Forelimb muscle (tissue), 1 donor: ENCODE results near the gene YWHAQ. TPM values are rescaled to one million over a fixed set of nuclear protein-coding genes. Genes with fewer than 3 reads are reported as not detected.

ENCODE experiments used
- DNase-seq: peaks from one replicate; pipeline ENCODE4 v3.0.0-alpha.2; 2013; ENCODE audit warnings: low read depth
- polyA plus RNA-seq: library from polyadenylated mRNA; unstranded; fragments of 120-200 nt; gene quantifications from one replicate; pipeline ENCODE4 v1.2.1, GENCODE V29; 2013; ENCODE audit not compliant: insufficient read length

Gene YWHAQ
- polyA plus RNA-seq, 1 donor = 174 TPM

- DNase-seq = no peak
Measured at GRCh38 chr2:9655441-9656269, 24.9 kb upstream of the YWHAQ start.

- no peak for DNase-seq
Measured at GRCh38 chr2:9654452-9655100, 23.8 kb upstream of the YWHAQ start.

- no peak for DNase-seq
Measured at GRCh38 chr2:9653485-9654271, 22.9 kb upstream of the YWHAQ start.

- DNase-seq = no peak
Measured at GRCh38 chr2:9652898-9653479, 22.2 kb upstream of the YWHAQ start.

GRCh38 chr2:9652267-9652666, 21.5 kb upstream of the YWHAQ start:
- DNase-seq = no peak

GRCh38 chr2:9650119-9650821, 19.5 kb upstream of the YWHAQ start:
- DNase-seq = no peak

GRCh38 chr2:9649261-9649660, 18.5 kb upstream of the YWHAQ start:
- DNase-seq = no peak

- no peak for DNase-seq
Measured at GRCh38 chr2:9648821-9649220, 18.0 kb upstream of the YWHAQ start.

GRCh38 chr2:9647884-9648283, 17.1 kb upstream of the YWHAQ start:
- no peak for DNase-seq

- no peak for DNase-seq
Measured at GRCh38 chr2:9646196-9647030, 15.6 kb upstream of the YWHAQ start.

- no peak for DNase-seq
Measured at GRCh38 chr2:9644603-9645002, 13.8 kb upstream of the YWHAQ start.

GRCh38 chr2:9644021-9644420, 13.2 kb upstream of the YWHAQ start:
- DNase-seq = no peak

GRCh38 chr2:9641641-9642040, 10.8 kb upstream of the YWHAQ start:
- DNase-seq = no peak

GRCh38 chr2:9640403-9641104, 9.8 kb upstream of the YWHAQ start:
- DNase-seq = no peak

GRCh38 chr2:9639740-9640343, 9.0 kb upstream of the YWHAQ start:
- no peak for DNase-seq

GRCh38 chr2:9639000-9639602, 8.3 kb upstream of the YWHAQ start:
- no peak for DNase-seq

GRCh38 chr2:9638532-9638931, 7.7 kb upstream of the YWHAQ start:
- peak; percentile 59 for DNase-seq

GRCh38 chr2:9637330-9637729, 6.5 kb upstream of the YWHAQ start:
- no peak for DNase-seq

GRCh38 chr2:9634133-9634532, 3.3 kb upstream of the YWHAQ start:
- no peak for DNase-seq
